Glomerular endothelial cell (primary cell): ENCODE results near the gene SEMA4A. TPM values are rescaled to one million over a fixed set of nuclear protein-coding genes. Genes with fewer than 3 reads are reported as not detected.
"Not testable (repeated sequence)": the region's sequence is repeated elsewhere in the genome, so short reads cannot be mapped to it uniquely, and the experiment has no call there.

Source experiments
- DNase-seq: peaks from one replicate; pipeline ENCODE4 v3.0.0-alpha.2; 2011; ENCODE audit warnings: low read depth, low spot score; ENCODE audit errors: extremely low read depth
- total RNA-seq: library from RNA; depleted of rRNA; stranded (reverse); fragments of >200 nt; gene quantifications from 2 replicates; pipeline ENCODE4 v1.2.3, GENCODE V29; 2015

The SEMA4A gene
- total RNA-seq, 1 donor from 2014 or later = 0.93 TPM

- DNase-seq = no peak
These were observed 35.1 kb upstream of the SEMA4A start for GRCh38 chr1:156118177-156118868.

GRCh38 chr1:156119503-156120209 is 33.7 kb upstream of the SEMA4A start:
- no peak for DNase-seq

- no peak for DNase-seq
These were observed 33.1 kb upstream of the SEMA4A start for GRCh38 chr1:156120318-156120717.

GRCh38 chr1:156121005-156121404 is 32.4 kb upstream of the SEMA4A start:
- not testable (repeated sequence) for DNase-seq

- no peak for DNase-seq
These were observed 31.9 kb upstream of the SEMA4A start for GRCh38 chr1:156121457-156121856.

GRCh38 chr1:156122086-156122485 is 31.3 kb upstream of the SEMA4A start:
- DNase-seq = no peak

GRCh38 chr1:156122519-156123355 is 30.6 kb upstream of the SEMA4A start:
- DNase-seq = no peak

- DNase-seq = no peak
These were observed 29.8 kb upstream of the SEMA4A start for GRCh38 chr1:156123356-156124196.

GRCh38 chr1:156124557-156125483 is 28.6 kb upstream of the SEMA4A start:
- DNase-seq = no peak

GRCh38 chr1:156125544-156125943 is 27.8 kb upstream of the SEMA4A start:
- not testable (repeated sequence) for DNase-seq

- no peak for DNase-seq
These were observed 27.2 kb upstream of the SEMA4A start for GRCh38 chr1:156126043-156126629.

GRCh38 chr1:156126630-156127534 is 26.5 kb upstream of the SEMA4A start:
- no peak for DNase-seq

- DNase-seq = no peak
These were observed 25.1 kb upstream of the SEMA4A start for GRCh38 chr1:156128308-156128653.

GRCh38 chr1:156128654-156129597 is 24.5 kb upstream of the SEMA4A start:
- DNase-seq = no peak

GRCh38 chr1:156129687-156130577 is 23.5 kb upstream of the SEMA4A start:
- no peak for DNase-seq

GRCh38 chr1:156130578-156130942 is 22.8 kb upstream of the SEMA4A start:
- no peak for DNase-seq
